ENCODE measurements around the gene AGAP6.
"Not testable (repeated sequence)": the region's sequence is repeated elsewhere in the genome, so short reads cannot be mapped to it uniquely, and the experiment has no call there.

GRCh38 chr10:50016926-50017325 is 28.7 kb downstream of the AGAP6 start:
- TF ChIP-seq EZH2 (IDR thresholded peaks at IDR 0.05; ENCODE audit: borderline replicate concordance, low read depth, low read length, poor library complexity, severe bottlenecking); CTCF (conservative IDR thresholded peaks at IDR 0.05; ENCODE audit: low read depth, low read length): not testable (repeated sequence)
